Measurements from ENCODE around the gene AGAP1. TPM values are rescaled to one million over a fixed set of nuclear protein-coding genes. Genes with fewer than 3 reads are reported as not detected.

Gene AGAP1
- total RNA-seq, 1 donor = 1.1 TPM

GRCh38 chr2:235676536-235676799 is 182.6 kb downstream of the AGAP1 start:
- DNase-seq (ENCODE audit: low read depth in 2 of 3, low spot score in 2 of 3) = no peak

GRCh38 chr2:235677276-235677788 is 183.5 kb downstream of the AGAP1 start:
- DNase-seq (ENCODE audit: low read depth in 2 of 3, low spot score in 2 of 3) = no peak

- DNase-seq (ENCODE audit: low read depth in 2 of 3, low spot score in 2 of 3) = no peak
These were observed 184.1 kb downstream of the AGAP1 start for GRCh38 chr2:235677937-235678336.

- no peak for DNase-seq (ENCODE audit: low read depth in 2 of 3, low spot score in 2 of 3)
These were observed 184.9 kb downstream of the AGAP1 start for GRCh38 chr2:235678712-235679111.

GRCh38 chr2:235679471-235679870 is 185.6 kb downstream of the AGAP1 start:
- no peak for DNase-seq (ENCODE audit: low read depth in 2 of 3, low spot score in 2 of 3)

- peak in 1 of 3 donors; percentile 28 for DNase-seq (ENCODE audit: low read depth in 2 of 3, low spot score in 2 of 3)
These were observed 191.3 kb downstream of the AGAP1 start for GRCh38 chr2:235685024-235685721.

GRCh38 chr2:235688511-235689426 is 194.9 kb downstream of the AGAP1 start:
- DNase-seq (ENCODE audit: low read depth in 2 of 3, low spot score in 2 of 3) = no peak

- DNase-seq (ENCODE audit: low read depth in 2 of 3, low spot score in 2 of 3) = no peak
These were observed 195.6 kb downstream of the AGAP1 start for GRCh38 chr2:235689427-235689853.

GRCh38 chr2:235690082-235690808 is 196.4 kb downstream of the AGAP1 start:
- no peak for DNase-seq (ENCODE audit: low read depth in 2 of 3, low spot score in 2 of 3)

- DNase-seq (ENCODE audit: low read depth in 2 of 3, low spot score in 2 of 3) = no peak
These were observed 197.1 kb downstream of the AGAP1 start for GRCh38 chr2:235690809-235691450.

GRCh38 chr2:235692076-235692475 is 198.2 kb downstream of the AGAP1 start:
- DNase-seq (ENCODE audit: low read depth in 2 of 3, low spot score in 2 of 3) = no peak

- no peak for DNase-seq (ENCODE audit: low read depth in 2 of 3, low spot score in 2 of 3)
These were observed 198.9 kb downstream of the AGAP1 start for GRCh38 chr2:235692671-235693171.

GRCh38 chr2:235693279-235693678 is 199.4 kb downstream of the AGAP1 start:
- no peak for DNase-seq (ENCODE audit: low read depth in 2 of 3, low spot score in 2 of 3)

- no peak for DNase-seq (ENCODE audit: low read depth in 2 of 3, low spot score in 2 of 3)
These were observed 201.1 kb downstream of the AGAP1 start for GRCh38 chr2:235694721-235695601.

GRCh38 chr2:235695602-235695895 is 201.7 kb downstream of the AGAP1 start:
- DNase-seq (ENCODE audit: low read depth in 2 of 3, low spot score in 2 of 3) = no peak

- DNase-seq (ENCODE audit: low read depth in 2 of 3, low spot score in 2 of 3) = no peak
These were observed 203.2 kb downstream of the AGAP1 start for GRCh38 chr2:235697041-235697440.

GRCh38 chr2:235698028-235698427 is 204.2 kb downstream of the AGAP1 start:
- DNase-seq (ENCODE audit: low read depth in 2 of 3, low spot score in 2 of 3) = no peak

- DNase-seq (ENCODE audit: low read depth in 2 of 3, low spot score in 2 of 3) = no peak
These were observed 204.6 kb downstream of the AGAP1 start for GRCh38 chr2:235698491-235698890.

- DNase-seq (ENCODE audit: low read depth in 2 of 3, low spot score in 2 of 3) = no peak
These were observed 205.7 kb downstream of the AGAP1 start for GRCh38 chr2:235699576-235699975.
